Spleen (tissue), 11 donors: ENCODE data around the gene OR6S1. TPM values are rescaled to one million over a fixed set of nuclear protein-coding genes. Genes with fewer than 3 reads are reported as not detected.
"Not testable (repeated sequence)": the region's sequence is repeated elsewhere in the genome, so short reads cannot be mapped to it uniquely, and the experiment has no call there.

Experiments
- DNase-seq: peaks from one replicate; pipeline ENCODE4 v3.0.0-alpha.2; 2020
- H3K27ac ChIP-seq, 8 donors: fragments of 200-600 bp; sonication (generic) in 7 of 8; 1 replicate in 4 of 8; 2 replicates in 4 of 8; pipeline versions ENCODE4 v1.5.0 to v1.8.0; 2016 to 2021; ENCODE audit warnings: inconsistent platforms in 4 of 8, mild to moderate bottlenecking in 4 of 8, moderate library complexity in 1 of 8
- H3K27me3 ChIP-seq, 7 donors: fragments of 200-600 bp; sonication (generic) in 6 of 7; replicated peaks in 1 of 7; 1 replicate in 4 of 7; 2 replicates in 3 of 7; pipeline versions ENCODE4 v1.5.0 to v1.8.0; 2016 to 2021; ENCODE audit warnings: inconsistent platforms in 3 of 7, mild to moderate bottlenecking in 1 of 7
- H3K36me3 ChIP-seq, 6 donors: fragments of 200-600 bp; sonication (generic) in 5 of 6; 1 replicate in 4 of 6; 2 replicates in 2 of 6; pipeline versions ENCODE4 v1.5.0 to v1.8.0; 2016 to 2021; ENCODE audit warnings: inconsistent platforms in 2 of 6
- H3K4me1 ChIP-seq, 6 donors: fragments of 200-600 bp; sonication (generic) in 5 of 6; 1 replicate in 3 of 6; 2 replicates in 3 of 6; pipeline versions ENCODE4 v1.5.0 to v1.8.0; 2016 to 2021; ENCODE audit warnings: inconsistent platforms in 3 of 6
- H3K4me3 ChIP-seq, 8 donors: fragments of 200-600 bp; sonication (generic) in 7 of 8; 1 replicate in 4 of 8; 2 replicates in 4 of 8; pipeline versions ENCODE4 v1.5.0 to v1.8.0; 2016 to 2021; ENCODE audit warnings: inconsistent platforms in 4 of 8, mild to moderate bottlenecking in 4 of 8, moderate library complexity in 2 of 8
- H3K9me3 ChIP-seq, 8 donors: fragments of 200-600 bp; sonication (generic) in 7 of 8; 1 replicate in 4 of 8; 2 replicates in 4 of 8; pipeline versions ENCODE4 v1.5.0 to v1.8.0; 2016 to 2021; ENCODE audit warnings: inconsistent platforms in 4 of 8
- CTCF ChIP-seq, 11 experiments: fragments of 200-600 bp in 7 of 11; fragments of 450-650 bp in 4 of 11; sonication (generic) in 4 of 11; IDR thresholded peaks in 8 of 11; conservative IDR thresholded peaks in 3 of 11; 1 replicate in 7 of 11; 2 replicates in 4 of 11; pipeline versions ENCODE4 v1.4.0 to v1.8.0; 2016 to 2021; ENCODE audit warnings: antibody characterized with exemption in 11 of 11, inconsistent platforms in 4 of 11, mild to moderate bottlenecking in 1 of 11
- POLR2A ChIP-seq, 3 donors: fragments of 450-650 bp; IDR thresholded peaks; one replicate each; pipeline ENCODE4 v1.5.1; 2017; ENCODE audit warnings: antibody characterized with exemption in 3 of 3, mild to moderate bottlenecking in 1 of 3
- POLR2AphosphoS5 ChIP-seq, 3 donors: sonication (generic); formaldehyde crosslinking; IDR thresholded peaks; one replicate each; pipeline ENCODE4 v1.5.1; 2017; ENCODE audit warnings: antibody characterized with exemption in 3 of 3
- WGBS, 5 donors: extraction: QIAGEN DNeasy Blood & Tissue Kit in 3 of 5; methylation state at CpG; one replicate each; pipeline versions ENCODE4 v1.1.5 to v1.1.7; 2013 to 2018; 5-methylcytosine and 5-hydroxymethylcytosine counted together
- intact Hi-C: fragments of 100-400 bp; cut with DNase I; formaldehyde crosslinking; loops from one replicate; pipeline ENCODE4 v1.15.0; 2023; ENCODE audit warnings: low total_unique reads
- polyA plus RNA-seq, 3 donors: library from polyadenylated mRNA; stranded (reverse); fragments of 200-250 nt; gene quantifications; one replicate each; pipeline ENCODE4 v1.2.1, GENCODE V29; 2013
- total RNA-seq, 7 donors: library from RNA; depleted of rRNA in 3 of 7; stranded (reverse); fragments of >200 nt in 3 of 7; fragmentation: NEBNext Ultra II Directional in 4 of 7; extraction: Animal tissue kit (Norgen Biotek cat#: 25700) in 4 of 7; gene quantifications; one replicate each; pipeline versions ENCODE4 v1.1.0 to v1.2.1, GENCODE V29; 2016 to 2021
- donor health status: healthy with polysubstance abuse.
- donor health status: DM: no; HTN: no; CAD: no; lungs with moderate emphysema.
- donor health status: DM: no; HTN: no; CAD: no.
- donor health status: Bipolar disorder and iron deficiency.
- donor health status: healthy.
- donor health status: DM: no; HTN: no; CAD: no.
- donor health status: DM: yes; HTN: yes; CAD: no.

The OR6S1 gene
- total and polyA plus RNA-seq, 10 donors = 0.10 to 0.77 (median 0.27) TPM; not detected in 7

GRCh38 chr14:20652996-20653975 is 11.8 kb upstream of the OR6S1 start:
- Histone ChIP-seq H3K27me3 (peaks cover 0 to 91% (median 62%) of the 10 kb centered on the region in 7 donors), H3K4me1 (peaks cover 0 to 22% (median 6%) of the 10 kb centered on the region in 6 donors), H3K4me3 (peak overlapping the region in 1 of 8 donors; percentile 52), H3K36me3 (no peaks in the 10 kb centered on the region), H3K9me3 (no peaks in the 10 kb centered on the region), H3K27ac (no peak overlapping the region)
- intact Hi-C loops = no loop called here
- TF ChIP-seq POLR2A (IDR thresholded peaks at IDR 0.05) (no peak), POLR2AphosphoS5 (IDR thresholded peaks at IDR 0.05) (no peak), CTCF (IDR thresholded peaks at IDR 0.05 in 8 of 11, conservative IDR thresholded peaks at IDR 0.05 in 3 of 11) (no peak)
- DNase-seq = peak; percentile 53
- WGBS, 5 donors = 2 to 9% (median 5%) methylated on average over 33 to 39 of the region's 39 CpGs

- intact Hi-C loops = no loop called here
- peaks cover 0 to 34% (median 3%) of the 10 kb centered on the region in 7 donors for H3K27me3 ChIP-seq
- 86 to 97% (median 93%) methylated on average over 1 of the region's 1 CpG for WGBS, 5 donors
Observed at GRCh38 chr14:20645481-20645880, 4.0 kb upstream of the OR6S1 start.

GRCh38 chr14:20644520-20644919 is 3.0 kb upstream of the OR6S1 start:
- no peak for TF ChIP-seq POLR2A (IDR thresholded peaks at IDR 0.05)
- TF ChIP-seq POLR2AphosphoS5 (IDR thresholded peaks at IDR 0.05) = no peak
- no peak for TF ChIP-seq CTCF (IDR thresholded peaks at IDR 0.05 in 8 of 11, conservative IDR thresholded peaks at IDR 0.05 in 3 of 11)
- H3K4me1 ChIP-seq = no peaks in the 10 kb centered on the region
- H3K4me3 ChIP-seq = no peak overlapping the region
- no peaks in the 10 kb centered on the region for H3K36me3 ChIP-seq
- H3K27ac ChIP-seq = no peak overlapping the region
- intact Hi-C loops = no loop called here
- H3K27me3 ChIP-seq = peaks cover 0 to 25% (median 0%) of the 10 kb centered on the region in 7 donors
- no peak for DNase-seq
- 89 to 100% (median 97%) methylated on average over 2 of the region's 2 CpGs for WGBS, 5 donors
- no peaks in the 10 kb centered on the region for H3K9me3 ChIP-seq

More at GRCh38 chr14:20645481-20645880, 4.0 kb upstream of the OR6S1 start:
- no peaks in the 10 kb centered on the region for H3K4me1 ChIP-seq
- no peak overlapping the region for H3K27ac ChIP-seq
- no peak for DNase-seq
- no peaks in the 10 kb centered on the region for H3K9me3 ChIP-seq
- no peak overlapping the region for H3K4me3 ChIP-seq
- H3K36me3 ChIP-seq = no peaks in the 10 kb centered on the region
- TF ChIP-seq POLR2A (IDR thresholded peaks at IDR 0.05) (no peak), CTCF (IDR thresholded peaks at IDR 0.05 in 8 of 11, conservative IDR thresholded peaks at IDR 0.05 in 3 of 11) (no peak), POLR2AphosphoS5 (IDR thresholded peaks at IDR 0.05) (no peak)

GRCh38 chr14:20642755-20643154 is 1.3 kb upstream of the OR6S1 start:
- H3K36me3 ChIP-seq, intact Hi-C loops, H3K4me1 ChIP-seq, H3K27ac ChIP-seq, DNase-seq, H3K4me3 ChIP-seq, H3K9me3 ChIP-seq: not testable (repeated sequence)
- WGBS, 5 donors = 35 to 62% (median 42%) methylated on average over 3 of the region's 3 CpGs
- peaks cover 0 to 25% (median 0%) of the 10 kb centered on the region in 7 donors for H3K27me3 ChIP-seq
